ENCODE results near the gene TRIM38. TPM values are rescaled to one million over a fixed set of nuclear protein-coding genes. Genes with fewer than 3 reads are reported as not detected.
A peak's percentile ranks its signal among the peaks of the same experiment; 100 is the strongest.

Gene TRIM38
- total and polyA plus RNA-seq, 4 donors, result 7.2 to 18.0 (median 10.1) TPM

DNA sequence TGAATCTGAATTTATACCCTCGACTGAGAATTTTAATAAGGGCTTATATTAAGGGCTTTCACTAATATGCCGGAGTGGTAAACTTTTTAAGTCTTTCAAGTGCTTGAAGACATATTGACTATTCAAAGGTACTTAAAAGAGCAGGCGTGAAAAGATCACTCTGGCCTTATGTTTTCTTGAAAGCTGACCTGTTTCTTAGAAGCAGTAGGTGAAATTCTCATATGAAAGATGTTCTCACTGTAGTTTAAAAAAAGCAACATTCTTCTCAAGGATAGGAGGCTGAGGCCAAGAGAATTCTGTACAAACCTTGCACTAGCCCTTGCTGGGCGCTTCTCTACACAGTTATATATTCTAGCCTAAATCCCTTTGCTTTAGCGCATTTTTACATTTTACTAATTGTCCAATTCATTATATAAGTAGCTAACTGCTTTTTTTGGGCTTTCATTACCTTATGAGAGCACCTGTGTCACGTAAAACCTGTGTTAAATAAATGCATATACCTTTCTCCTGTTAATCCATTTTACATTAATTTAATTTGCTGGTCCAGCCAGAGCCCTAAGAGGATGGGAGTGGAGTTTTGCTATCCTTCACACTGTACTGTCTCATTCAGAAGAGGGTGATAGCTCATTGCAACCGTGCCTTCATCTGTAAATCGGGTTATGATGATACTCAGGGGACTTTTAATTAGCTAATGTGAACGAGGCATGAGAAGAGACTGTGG lies 65.0 kb downstream of the TRIM38 start:
- Histone ChIP-seq H3K27ac (ENCODE audit: low read depth in 1 of 2, low read length in 1 of 2) (peak overlapping the region in 1 of 2 donors; percentile 91), H3K27me3 (ENCODE audit: control insufficient read depth in 3 of 3, insufficient read depth in 3 of 3, low read length in 2 of 3) (no peaks in the 10 kb centered on the region), H3K9ac (ENCODE audit: insufficient read depth in 1 of 2, low read length in 2 of 2) (peak overlapping the region; percentile 82 to 94), H3K4me1 (ENCODE audit: control insufficient read depth in 5 of 5, insufficient read depth in 5 of 5, low read length in 5 of 5) (peaks cover 0 to 36% (median 11%) of the 10 kb centered on the region in 5 donors), H3K4me3 (no peak overlapping the region), H3K9me3 (ENCODE audit: control insufficient read depth in 4 of 4, insufficient read depth in 3 of 4, low read length in 3 of 4) (no peaks in the 10 kb centered on the region), H3K36me3 (ENCODE audit: control insufficient read depth in 4 of 4, insufficient read depth in 4 of 4, low read length in 4 of 4) (no peaks in the 10 kb centered on the region)
- ATAC-seq (ENCODE audit: insufficient read depth, low FRiP score) (no peak), DNase-seq (no peak)
- TF ChIP-seq, protein P1, sequence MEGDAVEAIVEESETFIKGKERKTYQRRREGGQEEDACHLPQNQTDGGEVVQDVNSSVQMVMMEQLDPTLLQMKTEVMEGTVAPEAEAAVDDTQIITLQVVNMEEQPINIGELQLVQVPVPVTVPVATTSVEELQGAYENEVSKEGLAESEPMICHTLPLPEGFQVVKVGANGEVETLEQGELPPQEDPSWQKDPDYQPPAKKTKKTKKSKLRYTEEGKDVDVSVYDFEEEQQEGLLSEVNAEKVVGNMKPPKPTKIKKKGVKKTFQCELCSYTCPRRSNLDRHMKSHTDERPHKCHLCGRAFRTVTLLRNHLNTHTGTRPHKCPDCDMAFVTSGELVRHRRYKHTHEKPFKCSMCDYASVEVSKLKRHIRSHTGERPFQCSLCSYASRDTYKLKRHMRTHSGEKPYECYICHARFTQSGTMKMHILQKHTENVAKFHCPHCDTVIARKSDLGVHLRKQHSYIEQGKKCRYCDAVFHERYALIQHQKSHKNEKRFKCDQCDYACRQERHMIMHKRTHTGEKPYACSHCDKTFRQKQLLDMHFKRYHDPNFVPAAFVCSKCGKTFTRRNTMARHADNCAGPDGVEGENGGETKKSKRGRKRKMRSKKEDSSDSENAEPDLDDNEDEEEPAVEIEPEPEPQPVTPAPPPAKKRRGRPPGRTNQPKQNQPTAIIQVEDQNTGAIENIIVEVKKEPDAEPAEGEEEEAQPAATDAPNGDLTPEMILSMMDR (IDR thresholded peaks at IDR 0.05; ENCODE audit: control extremely low read depth, extremely low read depth), result no peak
- 58 to 65% methylated on average over 9 of the region's 9 CpGs for WGBS, 2 donors

DNA sequence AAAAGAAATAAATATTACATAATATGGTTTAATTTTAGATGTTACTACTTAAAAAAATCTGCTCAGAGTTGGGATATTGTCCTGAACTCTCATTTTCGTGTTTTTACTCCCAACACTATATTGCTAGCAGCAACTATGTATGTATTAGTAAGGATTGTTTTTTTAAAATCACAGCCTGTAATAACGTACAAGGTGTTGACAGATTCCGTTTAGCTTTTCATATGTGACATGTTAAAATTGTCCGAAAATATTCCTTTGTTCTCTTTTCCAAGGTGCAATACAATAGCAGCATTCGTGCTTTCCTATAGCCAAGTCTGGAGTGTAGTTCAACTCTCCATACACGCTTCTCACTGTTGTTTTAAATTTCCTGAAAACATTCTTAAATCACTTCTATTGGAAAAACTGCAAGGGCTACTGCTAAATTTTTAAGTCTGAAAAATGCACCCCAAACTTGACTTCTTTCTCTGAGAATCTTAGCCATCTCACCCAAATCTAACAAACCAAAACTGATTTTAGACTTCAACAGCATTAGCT lies 65.7 kb downstream of the TRIM38 start:
- no peaks in the 10 kb centered on the region for H3K27me3 ChIP-seq (ENCODE audit: control insufficient read depth in 3 of 3, insufficient read depth in 3 of 3, low read length in 2 of 3)
- H3K4me3 ChIP-seq, result no peak overlapping the region
- TF ChIP-seq, protein P1 (IDR thresholded peaks at IDR 0.05; ENCODE audit: control extremely low read depth, extremely low read depth), result no peak
- no peak for DNase-seq
- no peak for ATAC-seq (ENCODE audit: insufficient read depth, low FRiP score)
- H3K9me3 ChIP-seq (ENCODE audit: control insufficient read depth in 4 of 4, insufficient read depth in 3 of 4, low read length in 3 of 4), result no peaks in the 10 kb centered on the region
- H3K36me3 ChIP-seq (ENCODE audit: control insufficient read depth in 4 of 4, insufficient read depth in 4 of 4, low read length in 4 of 4), result no peaks in the 10 kb centered on the region
- H3K27ac ChIP-seq (ENCODE audit: low read depth in 1 of 2, low read length in 1 of 2), result no peak overlapping the region
- WGBS, 2 donors, result 93 to 95% methylated on average over 6 of the region's 6 CpGs
- peaks cover 0 to 40% (median 13%) of the 10 kb centered on the region in 5 donors for H3K4me1 ChIP-seq (ENCODE audit: control insufficient read depth in 5 of 5, insufficient read depth in 5 of 5, low read length in 5 of 5)
- H3K9ac ChIP-seq (ENCODE audit: insufficient read depth in 1 of 2, low read length in 2 of 2), result no peak overlapping the region

- no peaks in the 10 kb centered on the region for H3K27me3 ChIP-seq (ENCODE audit: control insufficient read depth in 3 of 3, insufficient read depth in 3 of 3, low read length in 2 of 3)
- DNase-seq, result no peak
- WGBS, 2 donors, result 88 to 92% methylated on average over 10 of the region's 10 CpGs
- no peak overlapping the region for H3K4me3 ChIP-seq
- H3K9me3 ChIP-seq (ENCODE audit: control insufficient read depth in 4 of 4, insufficient read depth in 3 of 4, low read length in 3 of 4), result no peaks in the 10 kb centered on the region
- H3K9ac ChIP-seq (ENCODE audit: insufficient read depth in 1 of 2, low read length in 2 of 2), result no peak overlapping the region
- peaks cover 0 to 40% (median 13%) of the 10 kb centered on the region in 5 donors for H3K4me1 ChIP-seq (ENCODE audit: control insufficient read depth in 5 of 5, insufficient read depth in 5 of 5, low read length in 5 of 5)
- TF ChIP-seq, protein P1 (IDR thresholded peaks at IDR 0.05; ENCODE audit: control extremely low read depth, extremely low read depth), result no peak
- no peak for ATAC-seq (ENCODE audit: insufficient read depth, low FRiP score)
- no peaks in the 10 kb centered on the region for H3K36me3 ChIP-seq (ENCODE audit: control insufficient read depth in 4 of 4, insufficient read depth in 4 of 4, low read length in 4 of 4)
- no peak overlapping the region for H3K27ac ChIP-seq (ENCODE audit: low read depth in 1 of 2, low read length in 1 of 2)
Measured at GRCh38 chr6:26028746-26029569, 66.4 kb downstream of the TRIM38 start.
